Measurements from ENCODE around the gene SGCE.

GRCh38 chr7:94634502-94634901 is 21.4 kb downstream of the SGCE start:
- TF ChIP-seq CTCF (IDR thresholded peaks at IDR 0.05), result no peak
- TF ChIP-seq POLR2A (IDR thresholded peaks at IDR 0.05), result no peak
- TF ChIP-seq POLR2AphosphoS5 (IDR thresholded peaks at IDR 0.05), result no peak
